ENCODE results near the gene BHLHA9.
A peak's percentile ranks its signal among the peaks of the same experiment; 100 is the strongest.

Gene BHLHA9

DNA sequence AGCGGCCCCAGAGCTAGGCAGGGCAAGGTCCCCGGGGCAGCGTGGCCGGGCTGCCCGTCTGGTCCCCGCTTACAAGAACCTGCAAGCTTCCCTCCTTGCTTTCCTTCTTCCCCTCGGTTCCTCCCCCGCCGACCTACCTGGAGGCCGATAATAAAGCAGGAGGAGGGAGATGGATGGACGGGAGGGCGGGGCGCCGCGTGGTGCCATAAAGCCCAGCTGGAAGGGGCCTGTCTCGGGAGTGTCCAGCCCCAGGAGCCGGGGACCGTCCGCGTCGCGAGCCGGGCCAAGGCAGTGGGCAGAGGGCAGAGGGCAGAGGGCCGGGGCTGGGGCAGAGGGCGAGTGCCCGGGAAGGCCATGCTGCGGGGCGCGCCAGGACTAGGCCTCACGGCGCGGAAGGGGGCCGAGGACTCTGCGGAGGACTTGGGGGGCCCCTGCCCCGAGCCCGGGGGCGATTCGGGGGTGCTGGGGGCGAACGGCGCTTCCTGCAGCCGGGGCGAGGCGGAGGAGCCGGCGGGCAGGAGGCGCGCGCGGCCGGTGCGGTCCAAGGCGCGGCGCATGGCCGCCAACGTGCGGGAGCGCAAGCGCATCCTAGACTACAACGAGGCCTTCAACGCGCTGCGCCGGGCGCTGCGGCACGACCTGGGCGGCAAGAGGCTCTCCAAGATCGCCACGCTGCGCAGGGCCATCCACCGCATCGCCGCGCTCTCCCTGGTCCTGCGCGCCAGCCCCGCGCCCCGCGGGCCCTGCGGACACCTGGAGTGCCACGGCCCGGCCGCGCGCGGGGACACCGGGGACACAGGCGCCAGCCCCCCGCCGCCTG lies at the start of gene BHLHA9:
Gene BHLHA9, plus strand, starts transcription at position 235 of the 820 bp plus-strand sequence. Its CDS starts 120 bp downstream, at position 355.
- peak within 1 kb of the TSS; percentile 81; the same call in 1 of the 2 replicates for H3K4me2 ChIP-seq (ENCODE audit: insufficient read depth, low read length)
- peaks cover 19% of the 10 kb centered on the region for H3K4me1 ChIP-seq (ENCODE audit: insufficient read depth, low read length)
- H2AFZ ChIP-seq (ENCODE audit: low read depth, low read length), result no peak within 1 kb of the TSS
- H3K27me3 ChIP-seq (ENCODE audit: insufficient read depth, low read length, poor library complexity), result no peaks in the 10 kb centered on the region
- H4K20me1 ChIP-seq (ENCODE audit: insufficient read depth, low read length), result no peaks in the 10 kb centered on the region
- no peak for ATAC-seq (ENCODE audit: insufficient read depth, low read depth)
- H3K79me2 ChIP-seq (ENCODE audit: insufficient read depth, low read length), result no peaks in the 10 kb centered on the region
- DNase-seq, result no peak
- H3K36me3 ChIP-seq (ENCODE audit: insufficient read depth, low read length), result no peaks in the 10 kb centered on the region
- H3K9me3 ChIP-seq (ENCODE audit: insufficient read depth, low read length, severe bottlenecking), result no peaks in the 10 kb centered on the region
- H3K9ac ChIP-seq (ENCODE audit: low read depth, low read length), result no peak within 1 kb of the TSS
- no peak within 1 kb of the TSS for H3K27ac ChIP-seq (ENCODE audit: low read length)
- no peak within 1 kb of the TSS; a peak in 1 of 4 replicates for H3K4me3 ChIP-seq (ENCODE audit: low read depth in 1 of 2, low read length in 2 of 2)
- no peak for TF ChIP-seq EZH2 (IDR thresholded peaks at IDR 0.05; ENCODE audit: borderline replicate concordance, low read depth, low read length, severe bottlenecking)
- TF ChIP-seq, protein P1, sequence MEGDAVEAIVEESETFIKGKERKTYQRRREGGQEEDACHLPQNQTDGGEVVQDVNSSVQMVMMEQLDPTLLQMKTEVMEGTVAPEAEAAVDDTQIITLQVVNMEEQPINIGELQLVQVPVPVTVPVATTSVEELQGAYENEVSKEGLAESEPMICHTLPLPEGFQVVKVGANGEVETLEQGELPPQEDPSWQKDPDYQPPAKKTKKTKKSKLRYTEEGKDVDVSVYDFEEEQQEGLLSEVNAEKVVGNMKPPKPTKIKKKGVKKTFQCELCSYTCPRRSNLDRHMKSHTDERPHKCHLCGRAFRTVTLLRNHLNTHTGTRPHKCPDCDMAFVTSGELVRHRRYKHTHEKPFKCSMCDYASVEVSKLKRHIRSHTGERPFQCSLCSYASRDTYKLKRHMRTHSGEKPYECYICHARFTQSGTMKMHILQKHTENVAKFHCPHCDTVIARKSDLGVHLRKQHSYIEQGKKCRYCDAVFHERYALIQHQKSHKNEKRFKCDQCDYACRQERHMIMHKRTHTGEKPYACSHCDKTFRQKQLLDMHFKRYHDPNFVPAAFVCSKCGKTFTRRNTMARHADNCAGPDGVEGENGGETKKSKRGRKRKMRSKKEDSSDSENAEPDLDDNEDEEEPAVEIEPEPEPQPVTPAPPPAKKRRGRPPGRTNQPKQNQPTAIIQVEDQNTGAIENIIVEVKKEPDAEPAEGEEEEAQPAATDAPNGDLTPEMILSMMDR (IDR thresholded peaks at IDR 0.05; ENCODE audit: borderline replicate concordance, extremely low read depth, low read length, poor library complexity, severe bottlenecking), result no peak

GRCh38 chr17:1221209-1221608 lies 49.0 kb upstream of the BHLHA9 start:
- Histone ChIP-seq H3K36me3 (ENCODE audit: insufficient read depth, low read length) (no peaks in the 10 kb centered on the region), H3K4me2 (ENCODE audit: insufficient read depth, low read length) (no peak overlapping the region), H3K9me3 (ENCODE audit: insufficient read depth, low read length, severe bottlenecking) (no peaks in the 10 kb centered on the region), H3K4me3 (ENCODE audit: low read depth in 1 of 2, low read length in 2 of 2) (no peak overlapping the region), H3K27ac (ENCODE audit: low read length) (no peak overlapping the region), H4K20me1 (ENCODE audit: insufficient read depth, low read length) (no peaks in the 10 kb centered on the region; the same call in 1 of the 2 replicates), H3K4me1 (ENCODE audit: insufficient read depth, low read length) (no peaks in the 10 kb centered on the region), H3K27me3 (ENCODE audit: insufficient read depth, low read length, poor library complexity) (no peaks in the 10 kb centered on the region), H3K79me2 (ENCODE audit: insufficient read depth, low read length) (no peaks in the 10 kb centered on the region), H2AFZ (ENCODE audit: low read depth, low read length) (no peak overlapping the region), H3K9ac (ENCODE audit: low read depth, low read length) (no peak overlapping the region)
- DNase-seq, result no peak
- TF ChIP-seq EZH2 (IDR thresholded peaks at IDR 0.05; ENCODE audit: borderline replicate concordance, low read depth, low read length, severe bottlenecking), result no peak
- TF ChIP-seq, protein P1 (IDR thresholded peaks at IDR 0.05; ENCODE audit: borderline replicate concordance, extremely low read depth, low read length, poor library complexity, severe bottlenecking), result no peak
- no peak for ATAC-seq (ENCODE audit: insufficient read depth, low read depth)

DNA sequence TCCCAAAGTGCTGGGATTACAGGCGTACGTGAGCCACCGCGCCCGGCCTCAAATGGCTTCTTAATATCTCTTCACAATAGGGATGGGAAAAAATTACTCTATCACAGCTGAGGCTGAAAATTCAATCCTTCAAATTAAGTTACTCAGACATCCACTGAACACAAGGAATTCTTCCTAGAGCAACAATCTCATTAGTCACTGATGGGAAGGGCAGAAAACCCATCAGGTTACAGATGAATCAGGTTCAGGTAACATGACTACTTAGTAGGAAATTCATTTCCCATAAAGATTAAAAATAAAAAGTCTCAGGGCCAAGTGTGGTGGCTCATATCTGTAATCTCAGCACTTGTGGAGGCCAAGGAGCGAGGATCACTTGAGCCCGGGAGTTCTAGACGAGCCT lies 47.9 kb upstream of the BHLHA9 start:
- no peaks in the 10 kb centered on the region; the same call in 1 of the 2 replicates for H4K20me1 ChIP-seq (ENCODE audit: insufficient read depth, low read length)
- no peak overlapping the region for H3K9ac ChIP-seq (ENCODE audit: low read depth, low read length)
- H3K4me3 ChIP-seq (ENCODE audit: low read depth in 1 of 2, low read length in 2 of 2), result no peak overlapping the region
- no peaks in the 10 kb centered on the region for H3K4me1 ChIP-seq (ENCODE audit: insufficient read depth, low read length)
- no peak for ATAC-seq (ENCODE audit: insufficient read depth, low read depth)
- no peak overlapping the region for H2AFZ ChIP-seq (ENCODE audit: low read depth, low read length)
- TF ChIP-seq, protein P1 (IDR thresholded peaks at IDR 0.05; ENCODE audit: borderline replicate concordance, extremely low read depth, low read length, poor library complexity, severe bottlenecking), result no peak
- no peak for TF ChIP-seq EZH2 (IDR thresholded peaks at IDR 0.05; ENCODE audit: borderline replicate concordance, low read depth, low read length, severe bottlenecking)
- no peaks in the 10 kb centered on the region for H3K36me3 ChIP-seq (ENCODE audit: insufficient read depth, low read length)
- no peaks in the 10 kb centered on the region for H3K79me2 ChIP-seq (ENCODE audit: insufficient read depth, low read length)
- H3K4me2 ChIP-seq (ENCODE audit: insufficient read depth, low read length), result no peak overlapping the region
- no peak for DNase-seq
- H3K27ac ChIP-seq (ENCODE audit: low read length), result no peak overlapping the region
- no peaks in the 10 kb centered on the region for H3K9me3 ChIP-seq (ENCODE audit: insufficient read depth, low read length, severe bottlenecking)
- no peaks in the 10 kb centered on the region for H3K27me3 ChIP-seq (ENCODE audit: insufficient read depth, low read length, poor library complexity)
